NT2/D1 (cell line): ENCODE data around the gene TESMIN.

Experiments
- SUZ12 ChIP-seq: IDR thresholded peaks from 2 replicates; pipeline ENCODE4 v1.6.1; 2011; ENCODE audit not compliant: insufficient read length, insufficient read depth; ENCODE audit errors: extremely low read depth
- YY1 ChIP-seq: IDR thresholded peaks from 2 replicates; pipeline ENCODE4 v1.6.1; 2011; ENCODE audit not compliant: insufficient read length, insufficient read depth
- ZNF274 ChIP-seq: IDR thresholded peaks from 2 replicates; pipeline ENCODE4 v1.6.1; 2011; ENCODE audit warnings: mild to moderate bottlenecking, low read depth, low read length

GRCh38 chr11:68743539-68743938, 7.8 kb downstream of the TESMIN start:
- TF ChIP-seq ZNF274 (no peak), SUZ12 (no peak), YY1 (no peak)
